Thymus (tissue), 11 donors: ENCODE results near the gene CHAF1A. TPM values are rescaled to one million over a fixed set of nuclear protein-coding genes. Genes with fewer than 3 reads are reported as not detected.

ENCODE experiments used
- DNase-seq, 9 donors: peaks; one replicate each; pipeline ENCODE4 v3.0.0-alpha.2; 2013; ENCODE audit warnings: low spot score in 9 of 9, low read depth in 6 of 9, missing footprints in 1 of 9
- H3K27ac ChIP-seq, 2 donors: one replicate each; pipeline ENCODE4 v1.5.1; 2013; ENCODE audit warnings: control low read depth in 1 of 2, low read depth in 1 of 2, low read length in 1 of 2, mild to moderate bottlenecking in 1 of 2, moderate library complexity in 1 of 2
- H3K27me3 ChIP-seq, 2 donors: one replicate each; pipeline ENCODE4 v1.5.1; 2013; ENCODE audit warnings: low read length in 1 of 2; ENCODE audit not compliant: control insufficient read depth in 2 of 2, insufficient read depth in 1 of 2
- H3K36me3 ChIP-seq, 2 donors: one replicate each; pipeline ENCODE4 v1.5.1; 2013; ENCODE audit warnings: low read length in 1 of 2, mild to moderate bottlenecking in 1 of 2, moderate library complexity in 1 of 2; ENCODE audit not compliant: control insufficient read depth in 2 of 2, insufficient read depth in 2 of 2
- H3K4me1 ChIP-seq, 2 donors: one replicate each; pipeline ENCODE4 v1.5.1; 2013; ENCODE audit warnings: low read length in 2 of 2; ENCODE audit not compliant: control insufficient read depth in 2 of 2, insufficient read depth in 2 of 2
- H3K4me3 ChIP-seq, 2 donors: one replicate each; pipeline ENCODE4 v1.5.1; 2013; ENCODE audit warnings: low read length in 2 of 2, control low read depth in 1 of 2, mild to moderate bottlenecking in 1 of 2
- H3K9me3 ChIP-seq, 2 donors: one replicate each; pipeline ENCODE4 v1.5.1; 2013; ENCODE audit warnings: low read length in 1 of 2, mild to moderate bottlenecking in 1 of 2; ENCODE audit not compliant: control insufficient read depth in 2 of 2, insufficient read depth in 1 of 2
- WGBS: extraction: QIAGEN DNeasy Blood & Tissue Kit; methylation state at CpG from one replicate; pipeline ENCODE4 v1.1.7; 2013; 5-methylcytosine and 5-hydroxymethylcytosine counted together
- polyA plus RNA-seq: library from polyadenylated mRNA; stranded (reverse); fragments of 200-250 nt; gene quantifications from one replicate; pipeline ENCODE4 v1.2.3, GENCODE V29; 2013
- total RNA-seq: library from RNA; stranded (reverse); fragments of 120-200 nt; gene quantifications from one replicate; pipeline ENCODE4 v1.2.4, GENCODE V29; 2013
- donor health status: healthy.

CHAF1A gene
- total and polyA plus RNA-seq, 2 donors = 3.5 to 19.5 TPM

DNA sequence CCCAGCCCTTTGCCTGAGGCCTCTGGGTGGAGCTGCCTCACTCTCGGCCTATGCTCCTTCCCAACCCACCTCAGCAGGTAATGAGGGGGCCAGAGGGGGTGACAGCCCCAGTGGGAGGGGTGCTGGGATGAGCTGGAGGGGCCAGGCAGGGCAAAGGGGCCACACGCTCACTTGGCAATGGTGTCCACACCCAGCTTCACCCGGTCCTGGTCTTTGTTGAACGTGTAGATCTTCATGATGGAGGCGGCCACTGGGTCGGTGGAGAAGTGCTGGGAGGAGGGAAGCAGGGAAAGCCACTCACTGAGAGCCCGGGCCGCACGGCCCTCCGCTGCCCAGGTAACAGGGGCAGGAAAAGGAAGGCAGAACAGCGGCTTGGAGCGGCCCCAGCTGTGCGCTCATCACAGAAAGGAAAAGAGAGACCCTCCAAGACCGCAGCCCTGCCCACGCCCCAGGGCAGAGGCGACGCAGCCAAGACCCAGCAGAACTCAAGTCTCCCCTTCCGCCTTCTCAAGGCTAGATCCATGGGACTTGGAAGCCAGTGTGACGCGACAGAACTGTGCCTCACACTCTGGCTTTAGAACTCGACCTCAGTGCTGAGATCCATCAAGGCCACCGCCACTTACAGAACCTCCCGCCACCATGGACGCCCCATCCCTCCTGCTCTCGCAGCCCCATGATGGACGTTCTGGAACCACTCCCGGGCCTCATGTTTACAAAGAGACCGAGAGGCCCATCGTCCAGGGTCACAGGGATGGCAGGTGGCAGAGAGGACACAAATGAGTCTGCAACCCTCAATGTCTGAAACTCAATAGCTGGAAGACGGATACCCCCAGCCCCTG is 45.9 kb downstream of the CHAF1A start:
- Histone ChIP-seq H3K27me3 (no peaks in the 10 kb centered on the region), H3K36me3 (peaks cover 77 to 93% of the 10 kb centered on the region in 2 donors), H3K9me3 (peaks cover 0 to 1% of the 10 kb centered on the region in 2 donors), H3K4me1 (no peaks in the 10 kb centered on the region), H3K4me3 (no peak overlapping the region), H3K27ac (peak overlapping the region in 1 of 2 donors; percentile 0)
- WGBS = 94% methylated on average over 30 of the region's 30 CpGs
- DNase-seq = no peak

DNA sequence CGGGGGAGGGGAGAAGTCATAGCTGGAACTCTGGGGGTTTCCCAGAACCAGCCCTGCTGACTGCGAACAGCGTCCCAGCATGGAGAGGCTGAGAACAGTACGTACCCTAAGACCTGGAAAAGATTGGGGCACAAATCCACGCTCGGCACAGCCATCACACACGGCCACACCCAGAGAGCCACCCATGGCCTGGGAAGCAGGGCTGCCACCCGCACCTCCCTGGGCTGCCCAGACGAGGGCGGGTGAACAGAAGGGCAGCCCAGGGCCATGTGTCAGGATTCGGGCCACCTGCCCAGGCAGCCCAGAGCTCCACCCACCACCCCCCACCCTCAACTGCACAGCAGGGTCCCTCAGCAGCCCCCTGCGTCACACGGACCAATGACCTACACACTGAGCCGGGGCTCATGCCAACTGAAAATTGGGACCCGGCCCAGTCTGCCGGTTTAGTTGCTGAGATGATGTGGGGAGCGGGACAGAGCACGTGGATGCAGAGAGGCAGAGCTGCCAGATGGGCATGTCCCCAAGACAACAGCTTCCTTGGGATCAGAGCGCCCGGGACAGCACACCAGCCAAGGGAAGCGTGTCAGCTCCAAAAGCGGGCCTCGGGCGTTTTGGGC is 46.7 kb downstream of the CHAF1A start:
- Histone ChIP-seq H3K4me3 (no peak overlapping the region), H3K27ac (peak overlapping the region in 1 of 2 donors; percentile 0), H3K36me3 (peaks cover 85 to 93% of the 10 kb centered on the region in 2 donors), H3K4me1 (no peaks in the 10 kb centered on the region), H3K27me3 (no peaks in the 10 kb centered on the region), H3K9me3 (no peaks in the 10 kb centered on the region)
- no peak for DNase-seq
- 93% methylated on average over 24 of the region's 24 CpGs for WGBS

DNA sequence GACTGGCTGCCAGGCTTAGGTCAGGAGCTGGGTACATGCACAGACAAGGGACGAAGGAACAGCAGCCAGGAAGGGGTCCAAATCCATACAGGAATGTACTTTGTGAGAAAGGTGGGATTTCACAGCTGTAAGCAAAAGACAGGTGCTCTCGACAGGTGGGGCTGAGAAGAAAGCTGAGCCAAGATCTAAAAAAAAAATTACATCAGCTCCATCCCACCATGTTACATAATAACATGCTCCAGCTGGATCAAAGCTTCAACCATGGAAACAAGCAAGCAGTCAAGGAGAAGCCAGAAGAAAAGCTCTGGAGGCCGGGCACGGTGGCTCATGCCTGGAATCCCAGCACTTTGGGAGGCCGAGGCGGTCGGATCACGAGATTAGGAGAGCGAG is 47.2 kb downstream of the CHAF1A start:
- Histone ChIP-seq H3K27ac (no peak overlapping the region), H3K9me3 (no peaks in the 10 kb centered on the region), H3K36me3 (peaks cover 81 to 93% of the 10 kb centered on the region in 2 donors), H3K4me3 (no peak overlapping the region), H3K4me1 (no peaks in the 10 kb centered on the region), H3K27me3 (no peaks in the 10 kb centered on the region)
- no peak for DNase-seq
- WGBS = 97% methylated on average over 9 of the region's 9 CpGs

DNA sequence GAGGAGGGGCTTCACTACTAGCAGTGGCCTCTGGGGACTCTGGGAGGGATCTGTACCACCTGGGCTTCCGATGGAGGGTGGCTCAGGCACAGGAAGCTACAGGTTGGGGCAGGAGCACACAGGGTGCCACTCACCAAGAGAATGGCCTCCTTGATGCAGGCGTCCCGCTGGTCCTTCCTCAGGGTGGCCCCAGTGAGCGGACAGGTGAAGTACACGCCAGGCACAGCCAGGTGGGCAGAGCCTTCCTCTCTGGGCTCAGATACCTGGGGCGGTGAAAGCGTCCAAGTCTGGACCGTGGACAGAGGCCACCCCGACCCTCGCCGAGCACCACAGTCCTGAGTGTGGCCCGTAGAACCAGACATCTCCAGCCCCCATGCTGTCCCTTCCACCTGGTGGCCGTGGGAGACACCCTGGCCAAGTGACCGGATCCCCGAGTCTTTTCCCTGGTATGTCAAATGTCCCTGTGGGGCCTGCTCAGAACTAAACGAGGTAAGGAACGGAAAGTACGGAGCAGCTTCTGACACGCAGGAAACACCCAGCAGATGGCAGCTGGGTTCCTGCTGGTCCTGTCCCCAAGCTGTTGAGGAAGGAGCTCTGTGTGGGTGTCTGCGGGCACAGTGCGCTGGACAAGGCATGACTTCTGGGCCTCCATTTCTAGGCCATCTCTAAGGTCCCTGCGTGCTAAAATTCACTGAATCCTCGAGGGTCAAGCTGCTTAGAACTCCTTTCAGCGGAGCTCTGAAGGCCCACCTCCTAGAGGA is 50.0 kb downstream of the CHAF1A start:
- 97% methylated on average over 24 of the region's 24 CpGs for WGBS
- Histone ChIP-seq H3K27me3 (no peaks in the 10 kb centered on the region), H3K36me3 (peaks cover 53 to 68% of the 10 kb centered on the region in 2 donors), H3K27ac (no peak overlapping the region), H3K4me1 (peaks cover 9 to 18% of the 10 kb centered on the region in 2 donors), H3K4me3 (no peak overlapping the region), H3K9me3 (no peaks in the 10 kb centered on the region)
- no peak for DNase-seq

DNA sequence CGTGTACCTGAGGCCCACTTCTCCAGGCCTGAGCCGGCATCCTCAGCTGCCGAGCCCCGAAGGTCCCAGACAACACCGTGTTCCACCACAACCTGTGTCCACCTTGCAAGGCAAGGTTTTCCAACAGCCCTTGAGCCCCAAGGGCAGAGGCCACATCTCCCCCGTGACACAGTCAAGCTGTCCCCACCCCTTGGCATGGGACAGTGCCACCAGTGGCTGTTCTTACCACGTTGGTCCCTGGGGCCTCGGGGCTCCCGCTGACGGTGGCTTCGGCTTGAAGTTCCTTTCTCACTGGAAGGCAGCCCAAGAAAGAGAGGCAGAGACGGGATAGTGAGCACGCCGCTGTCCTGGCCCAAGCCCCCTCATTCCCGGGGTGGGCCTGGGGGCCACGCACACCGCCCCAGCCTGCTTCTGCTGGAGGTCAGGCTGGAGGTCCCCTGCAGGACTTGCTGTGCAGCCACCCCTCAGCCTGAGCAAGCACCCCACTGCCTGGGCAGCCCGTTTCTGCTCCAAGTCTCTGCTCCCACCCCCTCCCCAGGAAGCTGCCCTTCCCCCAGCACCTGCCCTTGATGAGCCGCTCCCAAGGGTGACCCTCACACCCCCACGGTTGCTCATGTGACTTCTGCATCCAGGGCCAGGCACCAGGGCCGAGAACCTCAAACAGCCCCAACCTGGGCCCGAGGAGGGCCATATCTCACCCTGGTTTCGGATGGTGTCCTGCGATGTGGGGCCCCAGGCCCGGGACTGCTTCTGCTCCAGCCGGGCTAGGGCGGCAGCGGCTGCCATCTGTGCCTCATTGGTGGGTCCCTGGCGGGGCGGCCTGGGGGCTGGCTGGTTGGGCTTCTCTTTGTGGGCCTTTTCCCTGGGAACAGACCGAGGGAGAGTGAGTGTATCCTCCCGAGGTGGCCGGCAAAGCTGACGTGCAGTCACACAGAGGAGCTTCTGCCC is 51.1 kb downstream of the CHAF1A start:
- Histone ChIP-seq H3K4me1 (peaks cover 13 to 23% of the 10 kb centered on the region in 2 donors), H3K4me3 (no peak overlapping the region), H3K9me3 (no peaks in the 10 kb centered on the region), H3K36me3 (peaks cover 42 to 57% of the 10 kb centered on the region in 2 donors), H3K27ac (no peak overlapping the region), H3K27me3 (no peaks in the 10 kb centered on the region)
- no peak for DNase-seq
- 95% methylated on average over 34 of the region's 34 CpGs for WGBS

DNA sequence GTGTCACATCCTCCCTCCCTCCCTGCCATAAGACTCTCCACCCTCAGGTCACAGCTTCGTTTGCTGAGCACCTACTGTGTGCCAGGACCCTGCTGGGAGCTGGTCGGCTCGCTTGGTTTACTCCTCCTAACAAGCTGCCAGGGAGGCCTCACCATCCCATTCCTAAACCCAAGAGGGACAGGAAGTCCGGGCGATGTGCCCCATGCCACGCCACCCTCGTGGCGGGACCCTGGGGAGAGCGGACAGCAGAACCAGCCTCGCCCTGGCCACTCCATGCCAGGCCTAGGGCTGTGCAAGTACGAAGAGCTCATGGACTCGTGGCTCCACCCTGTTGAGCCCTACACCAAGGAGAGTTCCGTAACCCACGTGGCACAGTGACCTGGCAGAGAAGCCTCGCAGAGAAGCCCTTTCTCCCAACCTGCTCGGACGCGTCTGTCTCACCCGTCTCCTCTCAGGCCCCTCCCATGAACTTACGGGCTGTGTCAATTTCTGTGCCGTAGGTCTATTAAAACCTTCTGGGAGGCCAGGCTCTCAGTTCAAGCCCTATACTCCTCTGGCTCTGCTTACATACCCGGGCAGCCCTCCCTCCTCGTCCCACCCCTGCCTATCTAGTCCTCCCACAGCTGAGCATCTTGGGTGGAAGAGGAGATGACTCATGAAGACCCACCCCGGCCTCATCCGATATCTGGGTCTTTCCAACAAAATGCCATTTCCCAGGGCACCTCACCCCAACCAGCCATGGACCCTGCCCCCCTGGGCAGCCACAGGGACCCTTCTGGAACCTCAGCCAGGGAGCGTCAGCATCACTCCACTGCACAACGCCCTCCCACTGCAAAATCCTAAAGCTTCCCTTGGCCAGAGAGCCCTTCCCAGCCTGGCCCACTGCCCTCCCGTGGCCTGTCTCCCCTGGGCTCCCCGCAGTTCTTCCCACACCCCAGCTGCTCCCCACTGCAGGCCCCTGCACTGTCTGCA is 52.6 kb downstream of the CHAF1A start:
- H3K36me3 ChIP-seq = peaks cover 30 to 45% of the 10 kb centered on the region in 2 donors
- no peak for DNase-seq
- H3K27me3 ChIP-seq = no peaks in the 10 kb centered on the region
- no peaks in the 10 kb centered on the region for H3K9me3 ChIP-seq
- no peak overlapping the region for H3K4me3 ChIP-seq
- peak overlapping the region; percentile 32 to 46 for H3K27ac ChIP-seq
- H3K4me1 ChIP-seq = peaks cover 13 to 23% of the 10 kb centered on the region in 2 donors
- WGBS = 94% methylated on average over 29 of the region's 29 CpGs

DNA sequence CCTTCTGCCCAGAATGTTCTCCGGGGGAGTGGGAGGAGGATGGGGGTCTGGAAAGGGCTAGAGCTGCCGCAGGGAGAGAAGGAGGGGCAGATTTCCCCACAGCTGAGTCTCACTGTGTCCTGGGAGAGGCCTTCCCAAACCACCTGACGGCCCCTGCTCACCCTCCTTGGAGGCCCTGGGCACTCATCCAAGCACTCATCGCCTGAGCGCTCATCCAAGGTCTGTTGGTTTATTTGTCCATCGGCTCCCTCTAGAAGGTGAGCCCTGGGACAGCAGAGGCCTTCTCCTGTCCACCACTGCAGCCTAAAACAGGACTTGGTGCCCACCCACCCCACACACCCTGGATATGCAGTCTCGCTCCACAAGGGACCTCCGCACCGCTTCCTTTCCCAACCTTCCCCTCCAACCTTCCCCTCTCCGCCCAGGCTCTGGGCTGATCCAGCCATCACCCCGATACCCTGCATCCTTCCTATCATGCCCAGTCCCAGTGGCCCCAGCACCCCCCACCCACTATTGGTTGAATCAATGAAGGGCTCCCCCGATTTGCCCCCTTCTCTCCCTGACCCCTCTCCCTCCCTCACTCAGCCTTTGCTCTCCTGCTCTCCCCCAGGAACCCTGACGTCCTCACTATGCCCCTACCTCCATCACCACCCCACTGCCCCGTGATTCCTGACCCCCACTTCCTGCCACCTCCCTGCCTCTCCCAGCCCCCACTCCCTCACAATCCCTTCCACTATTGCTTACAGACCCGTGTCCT is 53.5 kb downstream of the CHAF1A start:
- peaks cover 26 to 40% of the 10 kb centered on the region in 2 donors for H3K36me3 ChIP-seq
- peak overlapping the region; percentile 58 to 95 for H3K4me3 ChIP-seq
- H3K27ac ChIP-seq = peak overlapping the region in 1 of 2 donors; percentile 74
- H3K4me1 ChIP-seq = peaks cover 13 to 23% of the 10 kb centered on the region in 2 donors
- H3K27me3 ChIP-seq = no peaks in the 10 kb centered on the region
- H3K9me3 ChIP-seq = no peaks in the 10 kb centered on the region
- DNase-seq = no peak
- WGBS = 77% methylated on average over 15 of the region's 15 CpGs
